Epithelial cell of esophagus (primary cell): ENCODE results near the gene AHDC1.
A peak's percentile ranks its signal among the peaks of the same experiment; 100 is the strongest.

ENCODE experiments used
- DNase-seq: peaks from one replicate; pipeline ENCODE4 v3.0.0; 2010; ENCODE audit warnings: low read depth
- H3K4me3 ChIP-seq: 2 replicates; pipeline ENCODE4 v1.5.1; 2011; ENCODE audit warnings: mild to moderate bottlenecking, low read length, control low read depth
- CTCF ChIP-seq: IDR thresholded peaks from 2 replicates; pipeline ENCODE4 v1.5.1; 2011; ENCODE audit warnings: low read depth, mild to moderate bottlenecking, low read length, control low read depth, inconsistent platforms; ENCODE audit not compliant: insufficient read depth; ENCODE audit errors: missing control alignments

The AHDC1 gene

GRCh38 chr1:27596986-27597385 lies 7.0 kb downstream of the AHDC1 start:
- TF ChIP-seq CTCF: no peak
- no peak for DNase-seq
- no peak overlapping the region for H3K4me3 ChIP-seq

- no peak for DNase-seq
- no peak overlapping the region for H3K4me3 ChIP-seq
- no peak for TF ChIP-seq CTCF
Observed at GRCh38 chr1:27596261-27596660, 7.7 kb downstream of the AHDC1 start.

GRCh38 chr1:27595597-27595996 lies 8.3 kb downstream of the AHDC1 start:
- no peak for DNase-seq
- no peak for TF ChIP-seq CTCF
- H3K4me3 ChIP-seq: no peak overlapping the region

- no peak for TF ChIP-seq CTCF
- DNase-seq: peak; percentile 51
- H3K4me3 ChIP-seq: no peak overlapping the region
Observed at GRCh38 chr1:27594564-27595510, 9.1 kb downstream of the AHDC1 start.

- TF ChIP-seq CTCF: no peak
- H3K4me3 ChIP-seq: no peak overlapping the region
- no peak for DNase-seq
Observed at GRCh38 chr1:27593678-27594563, 10.0 kb downstream of the AHDC1 start.

GRCh38 chr1:27592931-27593677 lies 10.8 kb downstream of the AHDC1 start:
- TF ChIP-seq CTCF: no peak
- no peak for DNase-seq

More at GRCh38 chr1:27592931-27593677, 10.8 kb downstream of the AHDC1 start:
- H3K4me3 ChIP-seq: no peak overlapping the region
